Endodermal cell (in vitro differentiated cells): ENCODE measurements around the gene CDH15. TPM values are rescaled to one million over a fixed set of nuclear protein-coding genes. Genes with fewer than 3 reads are reported as not detected.

Experiments used
- DNase-seq: peaks from one replicate; pipeline ENCODE4 v3.0.0-alpha.2; 2017
- H3K27ac ChIP-seq: 2 replicates; pipeline ENCODE4 v1.5.1; 2013; ENCODE audit warnings: mild to moderate bottlenecking, low read depth, low read length, moderate library complexity
- H3K27me3 ChIP-seq: 2 replicates; pipeline ENCODE4 v1.6.1; 2013; ENCODE audit warnings: mild to moderate bottlenecking, low read length, moderate library complexity; ENCODE audit not compliant: insufficient read depth, control insufficient read depth, poor library complexity, severe bottlenecking
- H3K36me3 ChIP-seq: 2 replicates; pipeline ENCODE4 v1.7.0; 2013; ENCODE audit warnings: mild to moderate bottlenecking, low read length, moderate library complexity; ENCODE audit not compliant: control insufficient read depth, insufficient read depth
- H3K4me1 ChIP-seq: one replicate; pipeline ENCODE4 v1.7.0; 2013; ENCODE audit warnings: low read length; ENCODE audit not compliant: control insufficient read depth, insufficient read depth
- H3K4me3 ChIP-seq: 2 replicates; pipeline ENCODE4 v1.5.1; 2013; ENCODE audit warnings: mild to moderate bottlenecking, low read length, moderate library complexity
- H3K9ac ChIP-seq: 2 replicates; pipeline ENCODE4 v1.6.1; 2013; ENCODE audit warnings: mild to moderate bottlenecking, low read length, moderate library complexity; ENCODE audit not compliant: poor library complexity, severe bottlenecking; ENCODE audit errors: extremely low read depth
- H3K9me3 ChIP-seq: 2 replicates; pipeline ENCODE4 v1.6.1; 2013; ENCODE audit warnings: mild to moderate bottlenecking, low read length, moderate library complexity; ENCODE audit not compliant: control insufficient read depth
- H3K27ac Mint-ChIP-seq: 2 replicates; pipeline ENCODE4 v1.8.0; 2020; ENCODE audit warnings: mixed read lengths
- H3K27me3 Mint-ChIP-seq: 2 replicates; pipeline ENCODE4 v1.8.0; 2021; ENCODE audit warnings: mild to moderate bottlenecking, mixed read lengths; ENCODE audit not compliant: insufficient read depth
- H3K36me3 Mint-ChIP-seq: 2 replicates; pipeline ENCODE4 v1.8.0; 2020; ENCODE audit warnings: low read depth, mixed read lengths
- H3K4me1 Mint-ChIP-seq: 2 replicates; pipeline ENCODE4 v1.8.0; 2020; ENCODE audit warnings: mixed read lengths
- H3K4me3 Mint-ChIP-seq: 2 replicates; pipeline ENCODE4 v1.8.0; 2020; ENCODE audit warnings: mild to moderate bottlenecking, moderate library complexity, mixed read lengths
- H3K9me3 Mint-ChIP-seq: 2 replicates; pipeline ENCODE4 v1.8.0; 2020; ENCODE audit warnings: mild to moderate bottlenecking, mixed read lengths
- WGBS, 2 experiments: methylation state at CpG; one replicate each; pipeline versions ENCODE4 v1.1.5 to v1.1.7; 2013; ENCODE audit warnings: missing lambda C conversion rate in 2 of 2, mixed read lengths in 1 of 2; ENCODE audit not compliant: insufficient coverage in 1 of 2, insufficient read length in 1 of 2; 5-methylcytosine and 5-hydroxymethylcytosine counted together
- total RNA-seq, 2 donors: library from RNA; stranded (reverse); fragmentation: NEBNext Ultra II Directional in 1 of 2; extraction: Animal tissue kit (Norgen Biotek cat#: 25700) in 1 of 2; gene quantifications; 2 replicates in 1 of 2; 3 replicates in 1 of 2; pipeline ENCODE4 v1.2.1, GENCODE V29; 2021
- TF ChIP-seq, protein P1 (sequence below): fragments of 200-600 bp; sonication (generic); conservative IDR thresholded peaks from 2 replicates; pipeline ENCODE4 v1.5.0; 2021; ENCODE audit warnings: antibody characterized with exemption, mild to moderate bottlenecking

The CDH15 gene
- total RNA-seq, 2 donors from 2014 or later = 0.11 to 0.15 TPM

DNA sequence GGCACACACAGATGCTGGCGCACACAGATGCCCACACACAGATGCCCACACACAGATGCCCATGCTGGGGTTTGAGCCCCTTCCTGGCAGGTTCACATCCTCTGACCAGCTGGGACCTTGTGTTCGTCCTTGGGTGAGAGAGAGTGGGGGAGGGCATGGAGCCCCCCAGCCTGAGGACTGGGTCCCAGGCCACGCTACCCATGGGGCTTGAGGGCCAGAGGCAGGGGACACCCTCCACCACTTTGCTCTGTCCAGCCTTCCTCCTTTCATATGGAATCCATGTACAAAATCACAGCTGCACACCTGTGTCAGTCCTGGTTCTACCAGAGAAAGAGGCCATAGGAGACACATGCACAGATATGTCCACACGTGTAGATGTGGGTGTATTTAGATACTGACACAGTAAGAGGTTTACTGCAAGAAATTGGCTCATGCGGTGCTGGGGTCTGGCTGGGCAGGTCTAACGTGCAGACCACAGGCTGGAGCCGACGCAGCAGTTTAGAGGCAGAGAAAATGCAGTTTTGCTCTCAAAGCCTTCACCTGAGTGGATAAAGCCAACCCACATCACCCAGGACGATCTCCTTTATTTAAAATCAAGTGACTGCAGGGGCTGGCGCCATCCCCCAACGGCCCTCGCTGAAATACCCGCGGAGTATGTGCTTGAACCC, 17.9 kb downstream of the CDH15 start:
- Mint-ChIP-seq H3K27ac (no peak overlapping the region), H3K9me3 (no peaks in the 10 kb centered on the region), H3K4me3 (no peak overlapping the region), H3K27me3 (peaks cover 21% of the 10 kb centered on the region), H3K4me1 (no peaks in the 10 kb centered on the region), H3K36me3 (no peaks in the 10 kb centered on the region)
- TF ChIP-seq, protein P1, sequence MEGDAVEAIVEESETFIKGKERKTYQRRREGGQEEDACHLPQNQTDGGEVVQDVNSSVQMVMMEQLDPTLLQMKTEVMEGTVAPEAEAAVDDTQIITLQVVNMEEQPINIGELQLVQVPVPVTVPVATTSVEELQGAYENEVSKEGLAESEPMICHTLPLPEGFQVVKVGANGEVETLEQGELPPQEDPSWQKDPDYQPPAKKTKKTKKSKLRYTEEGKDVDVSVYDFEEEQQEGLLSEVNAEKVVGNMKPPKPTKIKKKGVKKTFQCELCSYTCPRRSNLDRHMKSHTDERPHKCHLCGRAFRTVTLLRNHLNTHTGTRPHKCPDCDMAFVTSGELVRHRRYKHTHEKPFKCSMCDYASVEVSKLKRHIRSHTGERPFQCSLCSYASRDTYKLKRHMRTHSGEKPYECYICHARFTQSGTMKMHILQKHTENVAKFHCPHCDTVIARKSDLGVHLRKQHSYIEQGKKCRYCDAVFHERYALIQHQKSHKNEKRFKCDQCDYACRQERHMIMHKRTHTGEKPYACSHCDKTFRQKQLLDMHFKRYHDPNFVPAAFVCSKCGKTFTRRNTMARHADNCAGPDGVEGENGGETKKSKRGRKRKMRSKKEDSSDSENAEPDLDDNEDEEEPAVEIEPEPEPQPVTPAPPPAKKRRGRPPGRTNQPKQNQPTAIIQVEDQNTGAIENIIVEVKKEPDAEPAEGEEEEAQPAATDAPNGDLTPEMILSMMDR = no peak
- no peak overlapping the region for H3K27ac ChIP-seq
- no peaks in the 10 kb centered on the region for H3K9me3 ChIP-seq
- peak; percentile 40 for DNase-seq
- no peak overlapping the region for H3K9ac ChIP-seq
- no peak overlapping the region for H3K4me3 ChIP-seq
- H3K27me3 ChIP-seq = peaks cover 35% of the 10 kb centered on the region
- H3K4me1 ChIP-seq = no peaks in the 10 kb centered on the region
- 65 to 71% methylated on average over 9 to 14 of the region's 14 CpGs for WGBS, 2 experiments
- H3K36me3 ChIP-seq = no peaks in the 10 kb centered on the region

GRCh38 chr16:89190150-89190958, 18.8 kb downstream of the CDH15 start:
- peaks cover 35% of the 10 kb centered on the region for H3K27me3 ChIP-seq
- no peak overlapping the region for H3K27ac ChIP-seq
- no peak overlapping the region for H3K4me3 ChIP-seq
- H3K4me1 ChIP-seq = no peaks in the 10 kb centered on the region
- no peak overlapping the region for H3K9ac ChIP-seq
- Mint-ChIP-seq H3K9me3 (no peaks in the 10 kb centered on the region), H3K27me3 (peaks cover 24% of the 10 kb centered on the region), H3K27ac (no peak overlapping the region), H3K4me1 (no peaks in the 10 kb centered on the region), H3K4me3 (no peak overlapping the region), H3K36me3 (no peaks in the 10 kb centered on the region)
- H3K36me3 ChIP-seq = no peaks in the 10 kb centered on the region
- H3K9me3 ChIP-seq = no peaks in the 10 kb centered on the region
- TF ChIP-seq, protein P1 = no peak
- 83 to 84% methylated on average over 11 to 28 of the region's 28 CpGs for WGBS, 2 experiments
- DNase-seq = peak; percentile 45

DNA sequence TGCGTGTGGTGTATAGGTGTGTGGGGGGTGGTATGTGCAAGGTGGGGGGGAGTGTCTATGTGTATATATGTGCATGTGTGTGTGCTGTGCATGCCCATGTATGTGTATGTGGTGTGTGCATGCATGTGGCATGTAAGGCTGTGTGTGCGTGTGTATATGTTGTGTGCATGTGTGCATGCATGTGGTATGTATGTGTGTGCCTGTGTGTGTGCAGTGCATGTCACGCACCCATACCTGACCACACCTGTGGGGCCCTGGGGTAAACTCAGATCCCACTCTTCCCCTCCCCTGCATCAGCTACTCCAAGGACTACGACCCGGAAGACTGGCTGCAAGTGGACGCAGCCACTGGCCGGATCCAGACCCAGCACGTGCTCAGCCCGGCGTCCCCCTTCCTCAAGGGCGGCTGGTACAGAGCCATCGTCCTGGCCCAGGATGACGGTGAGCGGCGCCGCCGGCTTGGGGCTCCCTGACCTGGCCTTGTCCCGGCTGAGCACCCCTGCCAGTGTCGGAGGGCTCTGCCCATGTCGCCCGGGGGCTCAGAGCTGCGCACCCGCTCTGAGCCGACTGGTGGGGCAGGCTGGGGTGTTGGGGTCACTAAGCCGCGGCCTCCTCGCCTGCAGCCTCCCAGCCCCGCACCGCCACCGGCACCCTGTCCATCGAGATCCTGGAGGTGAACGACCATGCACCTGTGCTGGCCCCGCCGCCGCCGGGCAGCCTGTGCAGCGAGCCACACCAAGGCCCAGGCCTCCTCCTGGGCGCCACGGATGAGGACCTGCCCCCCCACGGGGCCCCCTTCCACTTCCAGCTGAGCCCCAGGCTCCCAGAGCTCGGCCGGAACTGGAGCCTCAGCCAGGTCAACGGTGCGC, 19.7 kb downstream of the CDH15 start:
- WGBS, 2 experiments = 86 to 89% methylated on average over 27 to 42 of the region's 44 CpGs
- no peaks in the 10 kb centered on the region for H3K9me3 Mint-ChIP-seq

More for the DNA sequence above, 19.7 kb downstream of the CDH15 start:
- H3K4me3 Mint-ChIP-seq = no peak overlapping the region
- Histone ChIP-seq H3K9me3 (no peaks in the 10 kb centered on the region), H3K27ac (no peak overlapping the region), H3K27me3 (peaks cover 35% of the 10 kb centered on the region), H3K4me3 (no peak overlapping the region), H3K36me3 (no peaks in the 10 kb centered on the region), H3K9ac (no peak overlapping the region), H3K4me1 (no peaks in the 10 kb centered on the region)
- no peaks in the 10 kb centered on the region for H3K36me3 Mint-ChIP-seq
- DNase-seq = peak; percentile 41
- H3K4me1 Mint-ChIP-seq = no peaks in the 10 kb centered on the region
- H3K27me3 Mint-ChIP-seq = peaks cover 24% of the 10 kb centered on the region
- TF ChIP-seq, protein P1 = no peak
- H3K27ac Mint-ChIP-seq = no peak overlapping the region
